Adrenal gland (tissue), 19 donors: Measurements from ENCODE around the gene AQP2. TPM values are rescaled to one million over a fixed set of nuclear protein-coding genes. Genes with fewer than 3 reads are reported as not detected.

Experiments used
- DNase-seq, 7 donors: peaks; one replicate each; pipeline ENCODE4 v3.0.0-alpha.2; 2019 to 2020
- H3K27ac ChIP-seq, 5 donors: fragments of 200-600 bp; sonication (generic) in 4 of 5; 1 replicate in 3 of 5; 2 replicates in 2 of 5; pipeline versions ENCODE4 v1.5.1 to v1.8.0; 2016 to 2020; ENCODE audit warnings: mild to moderate bottlenecking in 1 of 5
- H3K27me3 ChIP-seq: fragments of 200-600 bp; 2 replicates; pipeline ENCODE4 v1.8.0; 2021
- H3K36me3 ChIP-seq, 2 donors: fragments of 200-600 bp; replicated peaks in 1 of 2; 1 replicate in 1 of 2; 2 replicates in 1 of 2; pipeline versions ENCODE4 v1.5.1 to v1.8.0; 2018 to 2022
- H3K4me1 ChIP-seq, 2 donors: fragments of 200-600 bp; replicated peaks in 1 of 2; 1 replicate in 1 of 2; 2 replicates in 1 of 2; pipeline versions ENCODE4 v1.5.1 to v1.8.0; 2018 to 2021
- H3K4me3 ChIP-seq, 4 donors: fragments of 200-600 bp; sonication (generic) in 3 of 4; one replicate each; pipeline ENCODE4 v1.5.1; 2016 to 2018
- H3K9me3 ChIP-seq, 3 donors: fragments of 200-600 bp; sonication (generic) in 1 of 3; replicated peaks in 1 of 3; 1 replicate in 2 of 3; 2 replicates in 1 of 3; pipeline versions ENCODE4 v1.5.1 to v1.8.0; 2016 to 2021
- CTCF ChIP-seq, 6 experiments: fragments of 450-650 bp in 4 of 6; fragments of 200-600 bp in 2 of 6; sonication (generic) in 1 of 6; IDR thresholded peaks; 1 replicate in 5 of 6; 2 replicates in 1 of 6; pipeline versions ENCODE4 v1.5.1 to v1.8.0; 2016 to 2021; ENCODE audit warnings: antibody characterized with exemption in 6 of 6, mild to moderate bottlenecking in 2 of 6, moderate library complexity in 1 of 6
- POLR2A ChIP-seq, 2 donors: fragments of 450-650 bp; IDR thresholded peaks; one replicate each; pipeline ENCODE4 v1.6.1; 2017; ENCODE audit warnings: antibody characterized with exemption in 2 of 2, mild to moderate bottlenecking in 2 of 2, moderate library complexity in 1 of 2
- WGBS, 4 donors: extraction: QIAGEN DNeasy Blood & Tissue Kit in 2 of 4; methylation state at CpG; one replicate each; pipeline versions ENCODE4 v1.1.5 to v1.1.7; 2013 to 2017; 5-methylcytosine and 5-hydroxymethylcytosine counted together
- intact Hi-C, 2 donors: fragments of 100-400 bp; cut with DNase I; formaldehyde crosslinking; loops; one replicate each; pipeline versions ENCODE4 v1.14.1 to v1.15.0; 2022 to 2023
- long read RNA-seq, 10 donors: library from polyadenylated mRNA in 3 of 10; unstranded in 2 of 10; stranded (forward) in 1 of 10; transcript quantifications; one replicate each; pipeline ENCODE4 v2.0.0 and lab custom pipeline, GENCODE V29; 2021 to 2026
- polyA plus RNA-seq, 3 donors: library from polyadenylated mRNA; stranded (reverse); fragments of 200-250 nt in 2 of 3; fragments of 350-450 nt in 1 of 3; fragmentation: Illumina TruSeq in 1 of 3; extraction: RNeasy Lipid Tissue Mini Kit (QIAGEN cat#74804) in 1 of 3; gene quantifications; one replicate each; pipeline ENCODE4 v1.2.3, GENCODE V29; 2013 to 2014
- total RNA-seq, 9 donors: library from RNA; depleted of rRNA in 4 of 9; stranded (reverse); fragments of >200 nt in 4 of 9; fragments of 120-200 nt in 1 of 9; fragmentation: NEBNext Ultra II Directional in 1 of 9; extraction: Animal tissue kit (Norgen Biotek cat#: 25700) in 1 of 9; gene quantifications; one replicate each; pipeline versions ENCODE4 v1.1.0 to v1.2.4, GENCODE V29; 2013 to 2023
- donor health status: healthy with polysubstance abuse.
- donor health status: Bipolar disorder and iron deficiency.
- donor health status: DM: yes; HTN: yes; CAD: no.
- donor health status: DM: no; HTN: no; CAD: no.
- donor health status: DM: no; HTN: no; CAD: no.
- donor health status: DM: yes; HTN: yes; CAD: no.

Gene AQP2
- total RNA-seq = 10 to 100 TPM in 3 of 9 donors, 1 to 10 TPM in 3, under 1 TPM in 2, not detected in 1; 0.10 to 53.2 (median 4.6) TPM
- polyA plus RNA-seq = 10 to 100 TPM in 1 of 3 donors, under 1 TPM in 2; 0.40 to 81.0 (median 0.61) TPM
- long read RNA-seq, donor 1, full-length matches to known transcripts = 17 of 22 reads
- long read RNA-seq, donor 1, partial matches to known transcripts = 0 of 22 reads
- long read RNA-seq, donor 1, other reads (novel, unspliced or antisense) = 5 of 22 reads
- long read RNA-seq, donor 2, full-length matches to known transcripts = 3 of 3 reads
- long read RNA-seq, donor 2, partial matches to known transcripts = 0 of 3 reads
- long read RNA-seq, donor 2, other reads (novel, unspliced or antisense) = 0 of 3 reads
- long read RNA-seq, donor 3, full-length matches to known transcripts = 56 of 56 reads
- long read RNA-seq, donor 3, partial matches to known transcripts = 0 of 56 reads
- long read RNA-seq, donor 3, other reads (novel, unspliced or antisense) = 0 of 56 reads
- long read RNA-seq, donor 4, full-length matches to known transcripts = 17 of 19 reads
- long read RNA-seq, donor 4, partial matches to known transcripts = 0 of 19 reads
- long read RNA-seq, donor 4, other reads (novel, unspliced or antisense) = 2 of 19 reads
- long read RNA-seq, donor 5, full-length matches to known transcripts = 97 of 110 reads
- long read RNA-seq, donor 5, partial matches to known transcripts = 1 of 110 reads
- long read RNA-seq, donor 5, other reads (novel, unspliced or antisense) = 12 of 110 reads
- long read RNA-seq, donor 6, full-length matches to known transcripts = 1 of 1 reads
- long read RNA-seq, donor 6, partial matches to known transcripts = 0 of 1 reads
- long read RNA-seq, donor 6, other reads (novel, unspliced or antisense) = 0 of 1 reads
- long read RNA-seq, donor 7, full-length matches to known transcripts = 7 of 7 reads
- long read RNA-seq, donor 7, partial matches to known transcripts = 0 of 7 reads
- long read RNA-seq, donor 7, other reads (novel, unspliced or antisense) = 0 of 7 reads
- long read RNA-seq, donor 8, full-length matches to known transcripts = 7 of 7 reads
- long read RNA-seq, donor 8, partial matches to known transcripts = 0 of 7 reads
- long read RNA-seq, donor 8, other reads (novel, unspliced or antisense) = 0 of 7 reads
- long read RNA-seq, donor 9, full-length matches to known transcripts = 26 of 35 reads
- long read RNA-seq, donor 9, partial matches to known transcripts = 9 of 35 reads
- long read RNA-seq, donor 9, other reads (novel, unspliced or antisense) = 0 of 35 reads
- long read RNA-seq, donor 10, full-length matches to known transcripts = 10 of 10 reads
- long read RNA-seq, donor 10, partial matches to known transcripts = 0 of 10 reads
- long read RNA-seq, donor 10, other reads (novel, unspliced or antisense) = 0 of 10 reads

- peaks cover 0 to 24% of the 10 kb centered on the region in 2 donors for H3K4me1 ChIP-seq
- intact Hi-C loops = no loop called here
- peak within 1 kb of the TSS in 1 of 5 donors; percentile 34 for H3K27ac ChIP-seq
- 65 to 75% (median 71%) methylated on average over 17 to 32 of the region's 32 CpGs for WGBS, 4 donors
- no peak for TF ChIP-seq CTCF (IDR thresholded peaks at IDR 0.05)
- TF ChIP-seq POLR2A (IDR thresholded peaks at IDR 0.05) = no peak
- H3K36me3 ChIP-seq = no peaks in the 10 kb centered on the region
- DNase-seq = peak in 3 of 7 donors; percentile 40 to 76 (median 64)
- H3K4me3 ChIP-seq = no peak within 1 kb of the TSS
- peaks cover 9% of the 10 kb centered on the region for H3K27me3 ChIP-seq
- H3K9me3 ChIP-seq = no peaks in the 10 kb centered on the region
Measured at GRCh38 chr12:49950273-49951251, at the start of gene AQP2. Gene AQP2 (plus strand): TSS chr12:49950737. CDS start chr12:49950831, 94 bp downstream.

GRCh38 chr12:49901026-49901425 is 49.5 kb upstream of the AQP2 start:
- H3K9me3 ChIP-seq = no peaks in the 10 kb centered on the region
- H3K36me3 ChIP-seq = no peaks in the 10 kb centered on the region
- 79 to 89% (median 84%) methylated on average over 4 of the region's 4 CpGs for WGBS, 4 donors
- TF ChIP-seq POLR2A (IDR thresholded peaks at IDR 0.05) (no peak), CTCF (IDR thresholded peaks at IDR 0.05) (no peak)
- intact Hi-C loops = no loop called here
- peaks cover 4 to 26% of the 10 kb centered on the region in 2 donors for H3K4me1 ChIP-seq
- no peak overlapping the region for H3K27ac ChIP-seq
- no peak for DNase-seq
- no peak overlapping the region for H3K4me3 ChIP-seq
- no peaks in the 10 kb centered on the region for H3K27me3 ChIP-seq

- peak overlapping the region in 1 of 5 donors; percentile 30 for H3K27ac ChIP-seq
- no peaks in the 10 kb centered on the region for H3K9me3 ChIP-seq
- H3K4me1 ChIP-seq = peaks cover 4 to 18% of the 10 kb centered on the region in 2 donors
- no peak for DNase-seq
- WGBS, 4 donors = 77 to 88% (median 84%) methylated on average over 5 of the region's 5 CpGs
- no peak for TF ChIP-seq CTCF (IDR thresholded peaks at IDR 0.05)
- no peak for TF ChIP-seq POLR2A (IDR thresholded peaks at IDR 0.05)
- H3K4me3 ChIP-seq = no peak overlapping the region
- no peaks in the 10 kb centered on the region for H3K27me3 ChIP-seq
- intact Hi-C loops = no loop called here
- no peaks in the 10 kb centered on the region for H3K36me3 ChIP-seq
Measured at GRCh38 chr12:49901986-49902385, 48.6 kb upstream of the AQP2 start.
